ENCODE results near the gene PGA4.
"Not testable (repeated sequence)": the region's sequence is repeated elsewhere in the genome, so short reads cannot be mapped to it uniquely, and the experiment has no call there.

GRCh38 chr11:61231585-61231984 is 9.4 kb downstream of the PGA4 start:
- TF ChIP-seq CTCF (IDR thresholded peaks at IDR 0.05); POLR2A (IDR thresholded peaks at IDR 0.05); EP300 (IDR thresholded peaks at IDR 0.05; ENCODE audit: low read depth); POLR2AphosphoS5 (IDR thresholded peaks at IDR 0.05): not testable (repeated sequence)

Measured in transverse colon (tissue), 4 donors.